ENCODE measurements around the gene CMKLR1.

CMKLR1 gene

DNA sequence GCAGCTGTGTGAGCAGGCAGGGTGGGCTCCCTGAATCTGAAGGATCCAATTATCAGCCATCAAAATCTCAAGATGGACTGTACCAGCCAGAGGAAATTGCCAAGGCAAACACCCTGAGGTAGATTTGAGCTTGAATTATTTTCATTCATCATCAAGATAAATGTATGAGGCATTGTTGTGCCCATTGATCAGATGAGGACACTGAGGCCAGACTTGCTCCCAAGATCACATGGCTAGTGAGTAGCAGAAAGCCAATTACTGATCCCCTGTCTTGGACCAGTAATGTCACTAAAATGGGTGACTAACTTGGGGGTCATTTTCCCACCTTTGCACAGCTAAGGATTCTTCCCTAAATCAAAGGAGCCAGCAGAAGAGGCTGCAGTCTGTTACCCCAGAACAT is 20.9 kb upstream of the CMKLR1 start:
- TF ChIP-seq TAF1 (IDR thresholded peaks at IDR 0.05; ENCODE audit: borderline replicate concordance, insufficient read depth, low read length): no peak
- TF ChIP-seq FOXP2 (optimal IDR thresholded peaks at IDR 0.05; ENCODE audit: borderline replicate concordance, extremely low read depth, extremely low read length, insufficient read depth): no peak
- no peak for TF ChIP-seq SIN3A (IDR thresholded peaks at IDR 0.05; ENCODE audit: borderline replicate concordance, insufficient read depth, low read length)
- TF ChIP-seq, protein P1, sequence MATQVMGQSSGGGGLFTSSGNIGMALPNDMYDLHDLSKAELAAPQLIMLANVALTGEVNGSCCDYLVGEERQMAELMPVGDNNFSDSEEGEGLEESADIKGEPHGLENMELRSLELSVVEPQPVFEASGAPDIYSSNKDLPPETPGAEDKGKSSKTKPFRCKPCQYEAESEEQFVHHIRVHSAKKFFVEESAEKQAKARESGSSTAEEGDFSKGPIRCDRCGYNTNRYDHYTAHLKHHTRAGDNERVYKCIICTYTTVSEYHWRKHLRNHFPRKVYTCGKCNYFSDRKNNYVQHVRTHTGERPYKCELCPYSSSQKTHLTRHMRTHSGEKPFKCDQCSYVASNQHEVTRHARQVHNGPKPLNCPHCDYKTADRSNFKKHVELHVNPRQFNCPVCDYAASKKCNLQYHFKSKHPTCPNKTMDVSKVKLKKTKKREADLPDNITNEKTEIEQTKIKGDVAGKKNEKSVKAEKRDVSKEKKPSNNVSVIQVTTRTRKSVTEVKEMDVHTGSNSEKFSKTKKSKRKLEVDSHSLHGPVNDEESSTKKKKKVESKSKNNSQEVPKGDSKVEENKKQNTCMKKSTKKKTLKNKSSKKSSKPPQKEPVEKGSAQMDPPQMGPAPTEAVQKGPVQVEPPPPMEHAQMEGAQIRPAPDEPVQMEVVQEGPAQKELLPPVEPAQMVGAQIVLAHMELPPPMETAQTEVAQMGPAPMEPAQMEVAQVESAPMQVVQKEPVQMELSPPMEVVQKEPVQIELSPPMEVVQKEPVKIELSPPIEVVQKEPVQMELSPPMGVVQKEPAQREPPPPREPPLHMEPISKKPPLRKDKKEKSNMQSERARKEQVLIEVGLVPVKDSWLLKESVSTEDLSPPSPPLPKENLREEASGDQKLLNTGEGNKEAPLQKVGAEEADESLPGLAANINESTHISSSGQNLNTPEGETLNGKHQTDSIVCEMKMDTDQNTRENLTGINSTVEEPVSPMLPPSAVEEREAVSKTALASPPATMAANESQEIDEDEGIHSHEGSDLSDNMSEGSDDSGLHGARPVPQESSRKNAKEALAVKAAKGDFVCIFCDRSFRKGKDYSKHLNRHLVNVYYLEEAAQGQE (IDR thresholded peaks at IDR 0.05; ENCODE audit: insufficient read depth in 1 of 2, low read depth in 2 of 2, low read length in 2 of 2): no peak
- TF ChIP-seq POLR2AphosphoS5 (IDR thresholded peaks at IDR 0.05; ENCODE audit: low read depth, low read length): no peak

DNA sequence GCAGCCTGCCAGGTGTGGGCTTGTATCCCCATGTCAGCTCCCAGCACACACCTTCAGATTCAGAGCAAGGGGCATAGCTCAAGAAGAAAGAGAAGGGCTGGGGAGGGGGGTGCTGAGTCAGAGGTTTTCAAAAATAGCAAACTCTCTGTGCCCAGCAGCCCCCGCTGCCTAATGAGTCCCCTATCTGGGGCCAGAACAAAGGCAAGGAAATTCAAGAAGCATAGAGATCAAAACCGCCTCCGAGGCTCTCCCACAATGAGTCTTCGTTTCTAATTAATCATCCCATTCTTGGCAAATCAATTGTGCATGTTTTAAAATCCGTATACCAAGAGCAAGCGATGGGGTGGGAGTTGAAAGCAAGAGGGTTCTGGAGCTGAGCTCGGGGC is 19.5 kb upstream of the CMKLR1 start:
- no peak for TF ChIP-seq TAF1 (IDR thresholded peaks at IDR 0.05; ENCODE audit: borderline replicate concordance, insufficient read depth, low read length)
- TF ChIP-seq POLR2AphosphoS5 (IDR thresholded peaks at IDR 0.05; ENCODE audit: low read depth, low read length): no peak
- TF ChIP-seq, protein P1 (IDR thresholded peaks at IDR 0.05; ENCODE audit: insufficient read depth in 1 of 2, low read depth in 2 of 2, low read length in 2 of 2): no peak
- TF ChIP-seq FOXP2 (optimal IDR thresholded peaks at IDR 0.05; ENCODE audit: borderline replicate concordance, extremely low read depth, extremely low read length, insufficient read depth): no peak
- TF ChIP-seq SIN3A (IDR thresholded peaks at IDR 0.05; ENCODE audit: borderline replicate concordance, insufficient read depth, low read length): no peak

DNA sequence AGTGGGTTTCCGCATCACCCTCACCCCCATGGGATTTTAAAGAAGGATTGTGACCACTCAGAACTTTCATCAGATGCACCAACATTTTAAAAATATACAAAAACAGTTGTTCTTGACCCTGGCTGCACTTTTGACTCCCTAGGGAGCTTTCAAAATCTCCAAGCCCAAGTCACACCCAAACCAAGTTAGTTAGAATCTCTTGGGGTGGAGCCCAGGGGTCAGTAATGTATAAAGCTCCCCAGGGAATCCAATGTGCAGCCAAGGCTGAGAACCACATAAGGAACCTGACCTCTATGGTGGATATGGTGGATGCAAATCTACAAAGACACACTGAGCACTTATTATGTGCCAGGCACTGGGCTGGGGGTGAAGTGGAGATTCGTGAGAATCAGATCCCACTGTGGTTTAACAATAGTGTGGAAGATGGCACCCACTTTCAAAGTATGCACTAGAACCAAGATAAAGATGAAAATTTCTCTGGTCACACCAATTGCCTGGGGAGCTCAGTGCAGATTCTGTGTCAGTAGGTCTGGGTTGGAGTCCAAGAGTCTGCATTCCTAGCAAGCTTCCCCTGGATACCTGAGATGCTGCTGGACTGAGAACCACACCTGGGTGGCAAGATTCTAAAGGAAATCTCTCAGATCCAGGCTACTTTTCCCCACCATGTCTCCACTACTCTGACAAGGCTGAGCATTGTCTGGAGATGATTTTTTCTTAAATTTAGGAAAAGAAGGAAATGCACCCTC is 18.9 kb upstream of the CMKLR1 start:
- TF ChIP-seq, protein P1 (IDR thresholded peaks at IDR 0.05; ENCODE audit: insufficient read depth in 1 of 2, low read depth in 2 of 2, low read length in 2 of 2): no peak
- TF ChIP-seq SIN3A (IDR thresholded peaks at IDR 0.05; ENCODE audit: borderline replicate concordance, insufficient read depth, low read length): no peak
- no peak for TF ChIP-seq POLR2AphosphoS5 (IDR thresholded peaks at IDR 0.05; ENCODE audit: low read depth, low read length)
- TF ChIP-seq FOXP2 (optimal IDR thresholded peaks at IDR 0.05; ENCODE audit: borderline replicate concordance, extremely low read depth, extremely low read length, insufficient read depth): no peak
- TF ChIP-seq TAF1 (IDR thresholded peaks at IDR 0.05; ENCODE audit: borderline replicate concordance, insufficient read depth, low read length): no peak

DNA sequence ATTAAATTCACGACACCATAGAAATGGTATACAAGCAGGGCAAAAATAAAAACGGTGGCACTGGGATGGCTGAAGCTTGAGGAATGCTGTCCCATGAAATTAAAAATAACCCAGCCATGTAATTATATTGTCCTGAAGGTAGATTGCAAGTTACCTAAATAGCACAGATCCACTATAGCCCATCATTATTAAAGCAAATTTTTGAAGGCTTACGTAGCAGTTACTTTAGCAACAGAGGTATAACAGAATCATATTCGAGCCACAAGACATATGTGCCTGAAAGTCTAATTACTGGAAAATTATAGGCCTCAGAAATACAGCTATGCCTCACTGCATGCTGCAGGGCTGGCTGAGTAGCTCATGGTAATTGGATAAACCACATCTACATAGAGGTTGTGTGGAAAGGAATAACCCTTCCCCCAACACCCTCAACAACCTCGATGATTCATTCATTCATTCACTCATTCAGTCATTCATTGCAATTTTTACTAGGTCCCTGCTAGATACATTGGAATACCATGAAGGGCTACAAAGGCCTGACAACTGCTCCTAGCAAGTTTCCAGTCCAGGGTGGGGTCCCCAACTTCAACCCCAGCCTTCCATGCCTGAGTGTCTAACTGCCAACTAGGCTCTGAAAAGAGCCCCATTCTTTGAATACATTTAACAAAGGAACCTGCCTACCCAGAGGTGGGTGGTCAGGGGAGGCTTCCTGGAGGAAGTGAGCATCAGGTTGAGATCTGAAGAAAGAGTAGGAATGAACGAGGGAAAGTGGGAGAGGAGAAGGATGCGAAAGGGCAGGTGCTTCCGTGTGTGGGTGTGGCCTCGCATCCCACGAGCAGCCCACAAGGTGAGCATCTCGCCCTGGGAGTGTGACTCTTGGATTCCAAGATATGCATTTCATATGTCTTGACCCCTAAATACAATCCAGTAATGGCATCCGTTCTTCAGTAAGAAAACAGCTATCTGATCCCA is 18.0 kb upstream of the CMKLR1 start:
- TF ChIP-seq, protein P1 (IDR thresholded peaks at IDR 0.05; ENCODE audit: insufficient read depth in 1 of 2, low read depth in 2 of 2, low read length in 2 of 2): no peak
- no peak for TF ChIP-seq FOXP2 (optimal IDR thresholded peaks at IDR 0.05; ENCODE audit: borderline replicate concordance, extremely low read depth, extremely low read length, insufficient read depth)
- no peak for TF ChIP-seq SIN3A (IDR thresholded peaks at IDR 0.05; ENCODE audit: borderline replicate concordance, insufficient read depth, low read length)
- no peak for TF ChIP-seq POLR2AphosphoS5 (IDR thresholded peaks at IDR 0.05; ENCODE audit: low read depth, low read length)
- no peak for TF ChIP-seq TAF1 (IDR thresholded peaks at IDR 0.05; ENCODE audit: borderline replicate concordance, insufficient read depth, low read length)
